ENCODE results near the gene NDFIP1. TPM values are rescaled to one million over a fixed set of nuclear protein-coding genes. Genes with fewer than 3 reads are reported as not detected.

Gene NDFIP1
- total RNA-seq, 1 donor from 2014 or later = 53.0 TPM

DNA sequence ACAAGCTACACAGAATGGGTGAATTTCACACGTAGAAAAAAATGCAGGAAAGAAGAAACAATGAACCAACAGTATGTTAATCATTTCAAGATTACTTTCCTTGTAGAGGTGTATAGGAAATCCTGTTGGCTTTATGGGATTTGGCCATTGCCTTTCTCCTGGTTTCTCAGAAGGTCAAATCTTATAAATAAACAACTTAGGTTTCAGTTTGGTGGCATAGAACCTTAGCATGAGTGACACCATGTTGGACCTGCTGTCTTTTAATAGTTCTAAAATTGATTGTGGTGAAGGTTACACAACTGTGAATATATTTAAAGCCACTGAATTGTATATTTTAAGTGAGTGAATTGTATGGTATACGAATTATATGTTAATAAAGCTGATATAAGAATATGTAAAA is 16.7 kb upstream of the NDFIP1 start:
- DNase-seq (ENCODE audit: low read depth in 2 of 2) = no peak

DNA sequence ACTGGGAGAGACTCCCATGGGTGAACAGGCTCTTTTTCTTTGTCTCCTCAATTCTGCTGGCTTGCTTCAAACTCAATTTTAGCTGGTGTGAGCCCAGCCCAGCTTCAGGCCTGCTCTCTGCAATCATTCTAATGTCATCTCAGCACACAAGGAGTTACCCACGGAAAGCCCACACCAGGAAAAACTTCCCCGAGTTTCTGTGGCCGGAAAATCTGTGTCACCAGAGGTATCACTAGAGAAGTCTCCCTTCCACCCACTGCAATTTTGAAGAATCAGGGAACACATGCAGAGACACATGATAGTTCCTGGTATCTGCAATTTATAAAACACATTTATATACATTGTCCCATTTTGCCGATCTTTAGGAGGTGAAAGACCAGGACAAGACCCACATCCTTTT is 13.5 kb upstream of the NDFIP1 start:
- no peak for DNase-seq (ENCODE audit: low read depth in 2 of 2)

DNA sequence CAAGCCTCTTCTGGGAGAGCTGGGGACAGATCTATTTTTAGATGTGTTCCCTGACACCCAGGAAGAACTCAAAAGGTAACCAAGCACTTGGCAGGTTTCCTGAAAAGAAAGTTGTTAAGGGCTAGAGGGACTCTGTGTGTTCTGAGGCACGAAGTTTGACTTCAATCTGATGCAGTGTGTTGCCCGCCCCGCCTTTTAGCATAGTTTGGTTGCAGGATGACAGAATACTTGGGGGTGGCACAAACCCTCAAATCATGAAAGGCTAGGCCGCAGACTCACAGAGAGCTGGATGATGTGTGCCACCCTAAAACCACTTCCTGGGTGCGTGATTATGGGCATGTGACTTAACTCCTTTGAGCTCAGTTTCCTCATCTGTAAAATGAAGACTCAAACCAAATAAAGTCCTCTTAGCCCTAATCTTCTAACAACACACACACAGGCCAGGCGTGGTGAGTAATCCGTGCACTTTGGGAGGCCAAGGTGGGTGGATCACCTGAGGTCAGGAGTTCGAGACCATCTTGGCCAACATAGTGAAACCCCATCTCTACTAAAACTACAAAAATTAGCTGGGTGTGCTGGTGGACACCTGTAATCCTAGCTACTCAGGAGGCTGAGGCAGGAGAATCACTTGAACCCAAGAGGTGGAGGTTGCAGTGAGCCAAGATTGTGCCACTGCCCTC is 12.8 kb upstream of the NDFIP1 start:
- DNase-seq (ENCODE audit: low read depth in 2 of 2) = no peak

DNA sequence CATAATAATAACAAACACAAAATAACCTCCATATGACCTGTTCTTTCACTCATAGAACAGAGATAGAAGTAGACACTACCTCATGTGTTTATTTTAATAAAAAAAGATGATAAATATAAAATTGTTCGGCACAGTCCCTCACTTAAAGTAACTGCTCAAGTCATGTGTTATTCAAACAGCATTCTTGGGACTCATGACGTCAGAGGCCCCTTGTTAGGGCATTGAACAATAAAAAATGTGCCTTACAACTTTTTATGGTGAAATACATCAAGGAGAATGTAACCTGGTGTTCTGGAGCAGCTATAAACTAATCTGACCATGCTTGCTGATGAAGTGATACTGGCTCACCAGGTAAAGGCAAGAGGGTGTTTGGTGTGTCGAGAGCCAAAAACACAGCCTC is 12.2 kb upstream of the NDFIP1 start:
- no peak for DNase-seq (ENCODE audit: low read depth in 2 of 2)

DNA sequence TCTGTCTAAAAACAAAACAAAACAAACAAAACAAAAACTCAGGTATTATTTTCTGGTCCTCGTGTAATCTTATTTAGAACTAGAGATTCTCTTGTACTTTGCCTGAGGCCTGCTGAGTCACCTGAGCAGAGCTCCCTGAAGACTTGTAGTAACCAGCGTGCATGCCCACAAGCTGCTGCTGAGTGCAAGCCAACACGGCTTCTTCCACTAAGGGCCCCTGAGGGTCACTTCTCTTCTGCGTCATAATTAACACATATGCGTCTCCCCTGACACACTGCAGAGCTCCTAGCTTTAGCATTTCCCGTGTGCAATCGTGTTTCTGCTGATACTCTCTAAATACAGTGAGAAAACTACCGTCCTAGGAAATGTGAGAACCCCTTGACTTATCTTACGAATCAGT is 10.9 kb upstream of the NDFIP1 start:
- DNase-seq (ENCODE audit: low read depth in 2 of 2) = no peak

DNA sequence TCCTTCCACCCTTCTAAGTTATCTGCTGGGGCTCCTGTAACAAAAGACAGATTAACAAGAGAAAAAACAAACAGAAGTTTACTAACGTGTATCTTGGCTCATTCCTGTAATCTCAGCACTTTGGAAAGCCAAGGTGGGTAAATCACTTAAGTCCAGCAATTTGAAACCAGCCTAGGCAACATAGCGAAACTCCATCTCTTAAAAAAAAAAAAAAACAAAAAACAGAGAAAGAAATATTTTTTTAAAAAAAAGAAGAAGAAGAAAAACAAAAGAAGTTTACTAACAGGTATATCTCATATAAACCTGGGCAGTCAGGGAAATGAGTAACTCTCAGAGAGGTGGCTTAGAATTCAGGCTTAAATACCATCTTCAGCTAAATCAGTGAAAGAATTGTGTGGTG is 10.3 kb upstream of the NDFIP1 start:
- no peak for DNase-seq (ENCODE audit: low read depth in 2 of 2)

DNA sequence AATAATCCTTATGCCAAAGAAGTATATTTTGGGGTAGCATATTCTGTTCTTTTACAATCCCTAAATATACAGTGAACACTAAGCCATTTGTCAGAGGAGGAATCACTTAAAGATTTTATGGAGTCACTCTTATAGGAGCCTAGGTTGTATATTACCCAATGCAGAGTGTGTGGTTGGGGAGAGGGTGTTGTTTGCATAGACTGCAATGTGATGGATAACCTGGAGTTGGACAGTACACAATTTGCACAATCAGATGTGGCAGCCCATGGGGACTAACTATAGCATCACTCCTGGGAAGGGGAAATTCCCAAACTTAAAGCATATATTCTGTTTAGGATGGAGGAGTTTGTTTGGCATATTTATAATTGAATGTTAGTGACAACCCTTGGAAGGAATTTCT is 9.6 kb upstream of the NDFIP1 start:
- DNase-seq (ENCODE audit: low read depth in 2 of 2) = no peak

DNA sequence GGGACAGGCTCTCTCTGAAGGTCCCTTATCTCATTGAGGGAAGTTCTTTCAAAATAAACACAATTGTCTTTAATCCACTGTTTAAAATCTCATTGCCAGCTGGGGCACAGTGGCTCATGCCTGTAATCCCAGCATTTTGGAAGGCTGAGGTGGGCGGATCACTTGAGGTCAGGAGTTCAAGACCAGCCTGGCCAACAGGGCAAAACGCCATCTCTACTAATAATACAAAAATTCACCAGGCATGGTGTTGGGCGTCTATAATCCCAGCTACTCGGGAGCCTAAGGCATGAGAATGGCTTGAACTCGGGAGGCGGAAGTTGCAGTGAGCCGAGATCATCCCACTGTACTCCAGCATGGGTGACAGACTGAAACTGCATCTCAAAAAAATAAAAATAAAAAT is 8.3 kb upstream of the NDFIP1 start:
- DNase-seq (ENCODE audit: low read depth in 2 of 2) = no peak

DNA sequence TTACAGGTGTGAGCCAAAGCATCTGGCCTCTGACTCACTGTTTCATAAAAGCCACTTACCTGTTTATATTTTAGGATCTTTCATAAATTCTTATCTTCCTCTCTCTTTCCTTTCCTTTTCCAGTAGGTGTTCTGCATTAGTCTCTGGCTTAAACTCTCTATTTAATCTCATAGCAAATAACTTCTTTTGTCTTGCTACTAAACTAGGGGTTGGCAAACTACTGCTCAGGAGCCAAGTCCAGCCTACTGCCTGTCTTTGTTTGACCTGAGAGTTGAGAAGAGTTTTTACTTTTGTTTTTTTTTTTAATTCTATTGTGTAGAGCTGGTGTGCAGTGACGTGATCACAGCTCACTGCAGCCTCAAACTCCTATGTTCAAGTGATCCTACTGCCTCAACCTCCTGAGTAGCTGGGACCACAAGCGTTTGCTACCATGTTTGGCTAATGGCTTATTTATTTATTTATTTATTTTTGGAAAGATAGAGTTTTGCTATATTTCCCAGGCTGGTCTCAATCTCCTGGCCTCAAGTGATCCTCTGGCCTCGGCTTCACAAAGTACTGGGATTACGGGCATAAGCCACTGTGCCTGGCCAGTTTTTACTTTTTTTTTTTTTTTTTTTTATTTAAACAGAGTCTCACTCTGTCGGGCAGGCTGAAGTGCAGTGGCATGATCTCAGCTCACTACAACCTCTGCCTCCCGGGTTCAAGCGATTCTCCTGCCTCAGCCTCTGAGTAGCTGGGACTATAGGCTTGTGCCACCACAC is 5.4 kb upstream of the NDFIP1 start:
- peak in 1 of 2 donors; percentile 9 for DNase-seq (ENCODE audit: low read depth in 2 of 2)

DNA sequence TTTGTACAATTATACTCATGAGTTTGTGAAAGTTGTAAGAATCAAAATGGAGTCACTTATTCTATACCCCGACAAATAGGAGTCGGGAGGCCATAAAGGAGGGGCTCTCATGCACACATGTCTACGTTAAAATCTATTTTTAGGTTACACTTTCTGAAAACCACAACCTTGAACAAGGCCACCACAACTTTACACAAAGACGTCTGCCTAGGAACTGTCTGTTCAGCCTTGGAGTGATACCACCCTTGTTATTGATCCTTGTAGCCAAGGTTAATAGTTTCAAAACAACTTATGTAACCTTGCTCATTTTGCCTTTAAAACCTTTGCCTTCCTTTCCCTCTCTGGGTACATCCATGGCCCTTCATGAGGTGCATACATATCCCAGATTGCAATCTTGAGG is 4.1 kb upstream of the NDFIP1 start:
- no peak for DNase-seq (ENCODE audit: low read depth in 2 of 2)

DNA sequence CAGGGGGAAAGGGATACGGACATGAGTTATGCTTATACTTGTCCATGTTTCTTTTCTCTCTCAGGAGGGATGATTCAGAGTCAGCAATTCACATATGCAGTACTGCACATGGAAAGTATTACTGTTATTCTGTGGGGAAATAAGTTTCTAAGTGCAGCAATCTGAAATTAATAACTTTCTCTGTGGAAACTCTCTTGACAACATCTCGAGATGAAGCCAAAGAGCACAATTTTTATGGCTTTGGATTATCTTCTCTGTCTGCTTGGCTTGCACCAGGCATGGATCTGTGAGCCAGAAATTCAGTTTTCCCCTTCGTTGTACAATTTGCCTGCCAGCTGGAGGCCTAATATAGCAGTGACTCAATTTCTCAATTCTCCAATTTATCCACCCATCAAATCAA is 2.5 kb upstream of the NDFIP1 start:
- DNase-seq (ENCODE audit: low read depth in 2 of 2) = no peak

DNA sequence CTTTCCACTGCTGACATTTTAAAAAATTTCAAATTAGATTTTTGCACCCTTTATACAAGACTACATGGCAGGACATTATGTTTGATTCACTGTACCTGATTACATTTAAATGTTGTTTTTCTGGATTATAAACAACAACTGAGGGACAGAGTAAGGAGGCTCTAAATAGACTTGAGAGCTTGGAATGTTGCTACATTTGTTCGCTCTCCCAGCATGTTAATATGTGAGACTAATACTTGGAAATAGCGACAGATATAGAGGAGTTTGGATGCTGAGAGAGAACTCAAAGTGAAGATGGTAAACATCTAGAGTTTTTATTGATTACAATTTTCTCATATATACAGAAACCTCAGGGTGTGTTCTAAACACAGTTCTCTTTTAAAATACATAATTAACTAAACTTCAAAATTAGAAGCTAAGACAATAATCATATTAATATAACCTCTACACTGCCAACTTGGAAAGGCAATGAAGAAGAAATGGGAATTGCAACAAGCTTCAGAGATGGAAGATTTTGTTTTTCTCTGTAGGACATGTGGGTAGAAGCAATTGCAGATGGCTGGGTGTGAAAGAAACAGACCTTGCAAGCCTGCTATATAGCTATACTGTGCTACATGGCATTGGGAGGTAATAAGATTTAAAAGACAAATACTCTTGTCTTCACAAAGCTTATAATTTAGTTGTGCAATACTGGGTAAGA is 1.4 kb upstream of the NDFIP1 start:
- DNase-seq (ENCODE audit: low read depth in 2 of 2) = no peak

DNA sequence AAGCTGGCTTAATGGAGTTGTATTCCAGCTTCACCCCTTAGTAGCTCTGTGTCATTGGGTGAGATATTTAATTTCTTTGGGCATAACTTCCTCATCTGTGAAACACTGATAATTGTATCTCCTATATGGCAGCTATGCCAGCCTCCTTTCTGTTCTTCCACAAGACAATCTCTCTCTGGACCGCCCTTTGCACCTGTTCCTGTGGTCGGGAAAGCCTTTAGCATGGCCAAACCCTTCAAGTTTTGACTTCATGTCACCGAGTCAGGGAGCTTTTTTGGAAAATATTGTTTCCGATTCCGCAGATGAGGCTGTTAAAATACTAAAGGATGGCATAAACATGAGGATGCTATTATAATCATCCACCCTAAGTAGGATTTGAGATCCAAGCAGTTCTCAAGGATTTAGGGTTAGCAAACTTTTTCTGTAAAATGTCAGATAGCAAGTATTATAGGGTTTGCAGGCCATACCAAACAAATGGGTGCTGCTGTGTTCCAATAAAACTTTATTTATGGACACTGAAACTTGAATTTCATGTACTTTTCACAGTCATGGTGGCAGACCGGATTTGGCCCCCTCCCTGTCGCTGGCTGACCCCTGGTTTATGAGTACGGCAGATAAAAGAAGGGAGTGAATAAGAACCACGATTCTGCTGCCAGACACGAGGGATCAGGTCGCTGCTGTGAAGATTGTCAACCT is 695 bp upstream of the NDFIP1 start:
- DNase-seq (ENCODE audit: low read depth in 2 of 2) = no peak

DNA sequence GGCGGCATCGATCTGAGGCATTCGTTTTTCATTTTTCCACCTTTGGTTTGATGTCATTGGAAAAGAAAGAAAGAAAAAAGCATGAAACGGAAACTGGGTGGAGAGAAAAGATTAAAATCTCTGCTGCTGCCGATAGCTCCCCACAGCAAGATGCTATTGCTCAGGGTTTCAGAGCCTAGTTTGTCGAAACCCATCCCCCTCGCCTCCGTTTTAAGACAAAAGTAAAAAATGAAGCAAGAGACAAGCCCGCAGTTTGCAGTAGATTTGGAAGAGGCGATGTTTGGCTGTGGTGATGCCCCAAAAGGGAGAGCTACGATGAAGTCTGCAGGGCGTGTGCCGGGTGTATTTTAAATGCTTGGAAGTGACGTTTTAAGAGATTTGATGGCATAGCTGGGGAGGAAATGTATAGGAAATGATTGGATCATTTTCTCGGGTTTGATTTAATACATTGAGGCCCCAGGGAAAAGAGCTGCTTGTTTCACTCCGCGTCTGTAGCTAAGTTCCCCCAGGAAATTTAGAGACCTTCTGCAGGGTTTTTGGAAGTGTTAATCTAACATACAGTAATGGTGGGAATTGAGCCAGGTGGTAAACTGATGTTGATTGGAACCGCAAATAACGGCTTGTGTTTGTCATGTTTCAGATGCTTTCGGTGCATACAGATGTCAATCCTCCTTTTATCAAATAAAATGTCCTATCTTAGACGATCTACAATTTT is 909 bp downstream of the NDFIP1 start:
- DNase-seq (ENCODE audit: low read depth in 2 of 2) = peak; percentile 28 to 35

DNA sequence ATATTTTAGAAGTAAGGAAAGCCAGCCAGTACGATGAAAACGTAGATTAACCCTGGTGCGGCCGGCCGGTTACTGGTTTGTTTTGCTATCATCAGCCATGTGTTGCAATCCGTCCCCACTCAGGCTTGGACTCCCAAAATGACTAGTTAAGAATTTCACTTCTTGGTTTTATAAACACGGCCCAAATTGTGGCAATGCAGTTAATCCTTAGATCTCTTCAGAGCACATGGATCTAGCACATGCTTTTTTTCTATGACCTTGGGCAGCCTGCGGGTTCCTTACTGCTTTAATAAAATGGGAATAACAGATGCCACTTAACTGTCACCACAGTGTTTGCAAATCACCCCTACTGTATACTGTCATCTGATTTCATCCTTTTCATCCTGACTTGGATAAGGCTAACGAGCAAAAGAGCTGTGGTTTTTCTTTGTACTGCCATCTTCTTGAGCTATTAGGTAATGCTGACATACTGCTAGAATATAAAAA is 1.5 kb downstream of the NDFIP1 start:
- peak; percentile 6 to 13 for DNase-seq (ENCODE audit: low read depth in 2 of 2)

DNA sequence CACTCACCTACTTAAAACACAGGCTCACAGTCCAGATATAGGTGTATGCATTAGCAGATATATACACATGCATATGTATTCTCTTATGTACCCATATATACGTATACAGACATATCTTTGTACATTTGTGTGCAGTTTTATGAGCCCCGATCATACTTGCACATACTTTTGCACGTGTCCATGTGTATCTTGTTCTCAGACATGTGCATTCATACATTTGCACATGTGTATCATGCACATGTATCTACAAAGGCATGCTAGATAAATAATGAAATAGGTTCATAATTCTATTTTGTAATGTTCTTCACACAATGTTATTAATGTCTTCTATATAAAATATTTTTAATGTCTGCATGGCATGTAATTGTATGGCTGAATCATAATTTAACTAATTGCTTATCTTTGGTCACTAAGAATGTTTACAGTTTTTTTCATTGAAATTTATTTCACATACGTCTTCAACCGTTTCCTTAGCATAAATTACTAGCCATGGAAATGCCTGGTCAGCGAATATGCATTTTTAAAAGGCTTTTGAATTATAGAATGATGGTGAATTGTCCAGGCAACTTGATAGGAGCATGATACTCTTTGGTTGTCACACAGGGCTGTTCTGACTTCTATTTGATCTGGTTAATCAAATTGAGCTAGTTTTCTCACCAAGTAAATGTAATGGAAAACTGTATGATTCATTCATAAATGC is 2.6 kb downstream of the NDFIP1 start:
- DNase-seq (ENCODE audit: low read depth in 2 of 2) = no peak

DNA sequence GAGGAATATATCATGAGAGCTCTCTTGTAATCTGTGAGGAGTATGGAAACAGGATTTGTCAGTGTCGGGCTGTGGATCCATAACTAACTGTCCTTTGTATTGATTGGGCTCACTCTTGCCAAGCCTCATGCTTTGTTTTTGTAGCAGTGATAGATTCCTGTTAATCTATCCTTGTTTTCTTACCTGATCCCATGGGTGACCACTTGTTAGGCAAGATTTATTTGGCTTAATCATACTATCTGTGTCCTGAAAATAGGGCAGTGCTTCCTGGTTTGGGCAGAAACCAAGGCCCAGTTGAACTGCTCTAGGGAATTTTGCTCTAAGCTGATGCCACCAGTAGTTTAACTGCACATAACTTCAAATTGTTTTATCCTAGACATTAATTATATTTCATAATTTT is 6.1 kb downstream of the NDFIP1 start:
- DNase-seq (ENCODE audit: low read depth in 2 of 2) = no peak

DNA sequence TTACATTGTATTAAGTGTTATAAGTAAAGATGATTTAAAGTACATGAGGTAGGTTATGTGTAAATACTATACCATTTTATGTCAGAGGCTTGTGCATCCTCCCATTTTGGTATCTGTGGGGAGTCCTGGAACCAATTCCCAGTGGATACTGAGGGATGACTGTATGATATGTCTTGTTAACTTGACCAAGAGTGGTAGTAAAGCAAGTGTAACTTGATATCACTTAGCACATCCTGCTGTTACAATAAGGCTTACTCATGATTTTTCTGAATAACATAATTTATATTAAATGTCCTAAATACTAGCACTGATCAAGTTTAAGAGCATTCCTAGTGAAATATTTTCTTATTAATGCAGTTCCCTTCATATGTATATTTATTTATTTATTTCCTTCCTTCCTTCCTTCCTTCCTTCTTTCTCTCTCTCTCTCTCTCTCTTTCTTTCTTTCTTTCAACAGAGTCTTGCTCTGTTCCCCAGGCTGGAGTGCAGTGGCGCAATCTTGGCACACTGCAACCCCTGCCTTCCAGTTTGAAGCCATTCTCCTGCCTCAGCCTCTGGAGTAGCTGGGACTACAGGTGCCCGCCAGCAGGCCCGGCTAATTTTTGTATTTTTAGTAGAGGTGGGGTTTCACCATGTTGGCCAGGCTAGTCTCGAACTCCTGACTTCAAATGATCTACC is 7.5 kb downstream of the NDFIP1 start:
- DNase-seq (ENCODE audit: low read depth in 2 of 2) = peak in 1 of 2 donors; percentile 25

DNA sequence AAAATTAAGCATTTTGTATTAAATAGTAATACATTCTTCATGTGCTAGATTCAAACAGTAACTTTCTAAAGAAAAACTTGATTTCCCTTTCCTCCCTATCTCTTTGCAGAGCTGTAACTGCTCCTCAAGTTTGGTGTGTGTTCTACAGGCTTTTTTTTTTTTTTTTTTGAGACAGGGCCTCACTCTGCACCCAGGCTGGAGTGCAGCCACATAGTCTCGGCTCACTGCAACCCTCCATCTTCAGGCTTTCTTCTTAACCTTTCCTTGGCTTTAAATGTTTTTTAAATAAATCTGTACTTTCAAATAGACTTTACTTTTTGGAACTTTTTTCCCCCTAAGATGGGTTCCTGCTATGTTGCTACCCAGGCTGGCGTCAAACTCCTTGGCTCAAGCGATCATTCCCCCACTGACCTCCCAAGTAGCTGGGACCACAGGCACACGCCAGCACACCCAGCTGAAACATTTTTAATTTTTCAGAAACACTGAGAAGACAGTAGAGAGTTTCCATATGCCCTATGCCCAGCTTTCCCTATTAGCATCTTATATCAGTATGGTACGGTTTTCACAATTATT is 9.1 kb downstream of the NDFIP1 start:
- DNase-seq (ENCODE audit: low read depth in 2 of 2) = no peak

Measured in lung microvascular endothelial cell (primary cell).